HuH-7.5 (cell line): ENCODE data around the gene C4orf36.
A peak's percentile ranks its signal among the peaks of the same experiment; 100 is the strongest.
"Not testable (repeated sequence)": the region's sequence is repeated elsewhere in the genome, so short reads cannot be mapped to it uniquely, and the experiment has no call there.

Source experiments
- DNase-seq: peaks from one replicate; pipeline ENCODE4 v3.0.0; 2011; ENCODE audit warnings: low spot score

Gene C4orf36

DNA sequence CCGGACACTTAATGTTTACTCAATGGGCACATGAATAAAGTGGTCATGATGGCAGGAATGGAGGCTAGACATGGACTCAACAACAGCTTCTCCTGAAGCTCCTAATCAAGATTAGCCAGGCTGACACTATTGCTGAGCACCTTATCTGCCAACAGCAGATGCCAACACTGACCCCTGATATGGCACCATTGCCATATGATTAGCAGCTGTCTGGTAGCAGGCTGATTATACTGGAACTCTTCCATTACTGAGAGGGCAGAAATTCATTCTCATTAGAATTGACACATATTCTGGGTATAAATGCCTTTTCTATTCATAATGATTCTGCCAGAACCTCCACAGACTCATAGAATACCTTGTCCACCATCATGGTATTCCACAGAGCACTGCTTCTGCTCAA lies 24.2 kb upstream of the C4orf36 start:
- no peak for DNase-seq

DNA sequence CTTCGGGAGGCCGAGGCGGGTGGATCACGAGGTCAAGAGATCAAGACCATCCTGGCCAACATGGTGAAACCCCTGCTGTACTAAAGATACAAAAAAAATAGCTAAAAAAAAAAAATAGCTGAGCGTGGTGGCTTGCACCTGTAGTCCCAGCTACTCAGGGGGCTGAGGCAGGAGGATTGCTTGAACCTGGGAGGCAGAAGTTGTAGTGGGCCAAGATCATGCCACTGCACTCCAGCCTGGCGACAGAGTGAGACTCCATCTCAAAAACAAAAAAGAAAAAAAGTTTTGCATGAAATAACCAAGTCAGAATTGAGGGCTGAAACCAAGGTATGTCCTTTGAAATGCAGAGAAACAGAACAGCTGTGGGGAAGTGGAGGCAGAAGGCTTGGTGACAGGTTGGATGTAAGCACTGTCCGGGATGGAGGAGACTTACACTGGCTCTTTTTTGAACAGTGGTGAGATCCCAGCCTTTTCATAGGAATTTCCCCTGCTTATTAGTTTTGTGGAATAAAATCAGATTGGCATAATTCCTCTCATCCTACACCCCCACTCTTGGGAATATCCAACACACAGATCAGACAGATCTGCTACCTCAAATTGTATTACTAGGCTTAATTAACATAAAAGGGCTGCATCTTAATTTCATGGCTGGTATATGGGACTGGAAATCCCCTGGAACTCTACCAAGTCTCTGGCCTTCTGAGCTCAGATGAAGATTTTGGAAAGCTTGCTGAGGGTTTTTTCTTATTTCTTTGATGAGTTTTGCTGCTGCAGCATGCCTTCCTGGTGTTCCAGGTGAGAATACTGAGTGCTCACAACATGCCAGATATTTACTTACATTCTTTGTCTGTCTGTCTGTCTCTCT lies 18.8 kb upstream of the C4orf36 start:
- no peak for DNase-seq

DNA sequence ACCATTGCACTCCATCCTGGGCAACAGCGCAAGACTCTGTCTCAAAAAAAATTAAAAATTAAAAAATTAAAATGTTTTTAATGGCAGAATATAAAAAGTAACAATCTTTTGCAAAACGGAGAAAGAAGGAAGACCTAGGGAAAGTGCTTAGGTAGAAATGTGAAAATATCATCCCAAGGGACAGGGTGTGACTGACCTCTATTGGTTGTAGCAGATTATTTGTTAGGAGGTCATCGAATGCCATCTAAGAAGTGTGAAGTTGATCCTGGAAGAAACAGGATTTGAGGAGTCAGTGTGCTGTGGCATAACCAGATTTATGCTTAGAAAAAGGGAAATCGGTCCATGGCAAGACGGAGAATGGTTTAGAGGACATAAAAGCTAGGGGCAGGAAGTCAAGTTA lies 18.1 kb upstream of the C4orf36 start:
- DNase-seq = no peak

DNA sequence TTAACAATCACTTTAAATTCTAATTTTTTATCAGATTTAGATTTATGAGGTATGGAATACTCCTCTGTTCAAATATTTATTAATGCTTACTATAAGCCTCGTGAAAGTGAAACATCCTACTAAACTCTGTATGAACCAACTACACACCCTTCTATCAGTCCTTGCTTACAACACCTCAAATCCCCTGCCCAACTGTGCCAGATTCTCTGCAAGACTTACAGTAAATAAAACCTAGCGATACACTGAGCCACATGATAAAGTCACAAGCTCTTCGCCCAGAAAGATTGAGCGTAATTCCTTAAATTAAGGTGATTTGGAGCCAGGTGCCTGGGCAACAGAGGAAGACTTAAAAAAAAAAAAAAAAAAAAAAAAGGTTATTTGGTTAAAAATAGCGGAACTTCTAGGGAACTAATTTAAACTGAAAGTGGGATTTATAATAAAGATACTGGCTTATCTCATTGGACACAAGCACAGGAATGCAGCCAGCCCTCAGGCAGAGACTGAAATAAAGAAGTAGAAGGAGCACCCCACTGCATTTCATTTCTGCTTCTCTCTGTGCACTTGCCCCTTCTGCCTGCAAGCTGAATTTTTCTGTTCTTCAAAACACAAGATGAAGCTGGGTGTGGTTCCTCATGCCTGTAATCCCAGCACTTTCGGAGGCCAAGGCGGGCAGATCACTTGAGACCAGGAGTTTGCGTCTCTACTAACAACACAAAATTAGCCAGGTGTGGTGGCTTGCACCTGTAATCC lies 17.5 kb upstream of the C4orf36 start:
- DNase-seq = no peak

DNA sequence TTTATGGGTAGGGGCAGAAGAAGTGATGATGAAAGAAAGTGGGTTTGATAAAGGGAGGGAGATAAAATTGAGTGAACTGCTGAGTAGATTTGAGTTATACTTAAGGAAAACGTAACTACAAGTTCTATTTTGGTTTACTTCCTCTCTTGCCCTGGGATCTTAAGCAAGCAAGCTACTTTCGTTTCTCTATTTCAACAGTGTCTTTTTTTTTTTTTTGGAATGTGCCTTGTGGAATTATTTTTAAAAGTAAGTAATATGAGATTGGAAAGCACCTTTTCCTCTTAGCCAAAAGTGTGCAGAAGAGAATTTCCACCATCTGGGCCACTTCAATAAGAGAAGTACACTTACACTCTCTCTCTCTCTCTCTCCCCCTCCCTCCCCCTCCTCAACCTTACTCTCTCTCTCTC lies 16.0 kb upstream of the C4orf36 start:
- DNase-seq = no peak

DNA sequence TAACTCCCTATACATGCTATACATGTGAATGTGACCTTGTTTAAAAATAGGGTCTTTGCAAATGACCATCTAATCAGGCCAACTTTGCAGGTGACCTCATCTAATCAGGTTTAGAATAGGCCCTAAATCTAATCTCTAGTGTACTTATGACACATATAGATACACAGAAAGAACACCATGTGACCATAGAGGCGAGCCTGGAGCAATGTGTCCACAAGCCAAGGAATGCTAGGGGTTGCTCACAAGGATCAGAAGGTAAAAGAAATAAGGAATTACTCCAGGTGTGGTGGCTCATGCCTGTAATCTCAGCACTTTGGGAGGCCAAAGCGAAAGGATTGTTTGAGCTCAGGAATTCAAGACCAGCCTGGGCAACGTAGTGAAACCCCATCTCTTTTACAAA lies 9.6 kb upstream of the C4orf36 start:
- DNase-seq = no peak

DNA sequence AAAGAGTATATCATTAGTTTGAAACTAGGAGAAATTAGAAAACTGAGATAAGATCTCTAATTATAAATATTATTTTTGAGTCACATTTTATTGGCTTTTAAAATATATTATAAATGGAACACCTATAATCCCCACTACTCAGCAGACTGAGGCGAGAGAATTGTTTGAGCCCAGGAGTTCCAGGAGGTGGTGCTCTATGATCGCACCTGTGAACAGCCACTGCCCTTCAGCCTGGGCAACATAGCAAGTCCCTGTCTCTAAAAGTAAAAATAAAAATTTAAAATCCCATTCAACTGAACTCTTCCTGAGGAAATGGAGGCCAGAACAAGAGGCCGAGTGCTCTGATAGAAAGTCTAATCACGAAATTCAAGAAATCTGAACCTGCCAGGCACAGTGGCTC lies 6.3 kb upstream of the C4orf36 start:
- no peak for DNase-seq

DNA sequence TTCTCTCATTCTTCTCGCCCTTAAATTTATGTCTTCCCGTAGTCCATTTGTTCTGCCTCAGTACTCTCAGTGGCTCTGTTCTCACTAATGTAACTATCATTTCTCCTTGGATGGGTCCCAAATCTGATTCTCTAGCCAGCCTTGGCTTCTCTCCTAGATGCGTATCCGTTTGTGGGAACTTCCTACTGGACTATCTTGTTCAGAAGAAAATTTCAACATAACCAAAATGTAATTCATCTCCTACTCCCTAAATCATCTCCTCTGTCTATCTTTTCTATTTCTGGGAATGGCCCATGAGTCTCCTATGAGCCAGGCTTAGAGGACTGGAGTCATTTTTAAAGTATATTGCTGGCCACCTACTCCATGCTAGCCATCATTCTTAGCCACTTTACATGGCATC lies 4.4 kb upstream of the C4orf36 start:
- DNase-seq = no peak

DNA sequence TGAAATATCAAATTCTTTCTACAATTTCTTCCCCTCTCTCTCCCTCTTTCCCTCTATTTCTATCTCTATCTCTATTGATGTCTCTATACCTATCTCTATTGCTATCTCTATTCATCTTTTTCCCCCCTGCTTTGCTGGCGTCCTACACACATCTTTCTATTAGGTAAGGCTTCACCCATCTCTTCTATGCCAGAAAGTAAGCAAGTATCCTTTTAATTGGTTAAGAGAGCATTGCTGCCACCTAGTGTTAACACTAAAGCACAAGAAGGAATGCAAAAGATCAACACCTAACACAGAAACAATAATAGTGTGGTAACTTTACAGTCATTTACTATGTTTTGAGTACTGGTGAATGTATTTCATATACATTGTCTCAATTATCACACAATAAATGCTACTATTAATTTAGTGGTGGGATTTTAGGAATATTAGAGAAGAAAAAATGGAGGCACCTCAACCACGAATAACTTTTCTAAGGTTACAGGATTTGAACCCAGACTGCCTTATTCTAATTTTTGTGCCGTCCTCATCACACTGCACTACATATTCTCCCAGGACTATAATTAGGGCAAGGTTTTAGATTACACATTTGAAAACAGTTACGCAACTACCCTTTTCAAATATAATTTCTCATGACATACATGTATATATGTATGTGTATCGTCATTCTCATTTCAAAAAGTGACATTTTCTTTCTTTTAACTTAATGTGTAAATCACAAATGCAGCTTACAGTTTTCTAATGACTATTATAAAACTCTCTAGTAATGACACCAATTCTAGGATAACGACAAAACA lies 3.7 kb upstream of the C4orf36 start:
- DNase-seq = peak; percentile 46

DNA sequence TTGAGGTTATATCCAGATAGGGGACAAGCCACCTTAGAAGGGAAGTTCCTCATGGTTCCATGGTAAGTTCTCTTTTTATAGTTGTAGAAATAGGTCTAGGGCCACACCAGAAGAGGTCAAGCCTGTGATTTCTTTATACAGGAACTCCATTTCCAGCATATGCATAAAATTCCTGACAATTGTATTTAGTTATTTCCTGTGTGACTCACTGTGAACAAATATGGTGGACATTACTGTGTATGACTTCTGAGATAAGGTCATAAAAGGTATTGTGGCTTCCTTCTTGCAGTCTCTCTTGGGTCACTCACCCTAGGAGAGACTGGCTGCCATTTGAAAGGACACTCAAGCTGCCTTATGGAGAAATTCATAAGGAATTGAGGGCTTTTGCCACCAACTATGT lies 2.2 kb upstream of the C4orf36 start:
- DNase-seq = no peak

DNA sequence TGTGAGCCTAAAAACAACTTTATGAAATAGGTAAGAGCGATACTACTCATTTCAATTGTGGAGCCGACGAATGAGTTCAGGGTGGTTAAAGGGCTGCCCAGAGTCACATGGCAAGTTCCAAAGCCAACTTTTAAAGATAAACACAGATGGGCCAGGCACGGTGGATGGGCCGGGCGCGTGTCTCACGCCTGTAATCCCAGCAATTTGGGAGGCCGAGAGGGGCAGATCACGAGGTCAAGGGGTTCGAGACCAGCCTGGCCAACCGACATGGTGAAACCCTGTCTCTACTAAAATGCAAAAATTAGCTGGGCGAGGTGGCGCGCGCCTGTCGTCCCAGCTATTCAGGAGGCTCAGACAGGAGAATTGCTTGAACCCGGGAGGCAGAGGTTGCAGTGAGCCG lies 914 bp upstream of the C4orf36 start:
- no peak for DNase-seq

DNA sequence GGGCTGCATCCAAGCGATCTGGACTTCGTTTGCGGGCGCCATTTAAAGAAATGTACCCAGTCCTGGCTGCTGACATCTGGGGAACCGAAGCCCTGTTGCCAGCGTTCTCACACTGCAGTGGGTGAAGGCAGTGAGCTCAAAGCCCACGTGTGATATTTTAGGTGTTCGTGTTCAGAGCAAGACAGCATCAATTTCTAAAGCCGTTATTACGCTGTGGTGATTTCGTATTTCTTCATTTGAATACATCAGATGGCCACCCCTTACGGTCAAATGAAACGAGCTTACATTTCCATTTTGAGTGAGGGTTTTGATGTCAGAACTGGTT lies 376 bp upstream of the C4orf36 start:
- no peak for DNase-seq

DNA sequence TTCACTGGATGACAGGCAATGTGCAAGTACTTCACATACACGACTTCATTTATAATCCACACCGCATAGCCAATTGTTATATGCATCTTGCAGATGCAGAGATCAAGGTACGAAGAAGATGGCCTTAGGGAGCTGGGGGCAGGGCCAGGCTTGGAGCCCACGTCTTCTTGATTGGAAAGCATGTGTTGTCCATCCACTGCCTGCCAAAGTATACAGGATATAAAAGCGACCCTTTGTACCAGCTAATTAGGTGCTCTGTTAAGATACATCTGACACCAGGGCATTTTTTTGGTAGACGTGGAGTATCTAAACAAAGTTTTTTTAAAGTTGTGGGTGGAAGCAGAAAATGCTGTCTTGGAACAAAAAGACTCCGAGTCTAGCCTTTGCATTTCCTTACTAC lies 1.4 kb downstream of the C4orf36 start:
- no peak for DNase-seq

DNA sequence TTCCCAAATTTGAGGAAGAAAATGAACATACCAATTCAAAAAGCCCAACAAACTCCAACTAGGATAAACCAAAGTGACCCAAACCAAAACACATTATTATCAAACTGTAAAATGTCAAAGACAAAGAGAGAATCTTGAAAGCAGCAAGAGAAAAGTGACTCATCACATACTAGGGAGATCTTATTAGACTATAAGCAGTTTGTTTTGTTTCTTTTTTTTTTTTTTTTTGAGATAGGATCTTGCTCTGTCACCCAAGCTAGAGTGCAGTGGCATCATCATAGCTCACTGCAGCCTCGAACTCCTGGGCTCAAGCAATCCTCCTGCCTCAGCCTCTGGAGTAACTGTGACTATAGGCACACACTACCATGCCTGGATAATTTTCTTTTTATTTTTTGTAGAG lies 12.6 kb downstream of the C4orf36 start:
- DNase-seq = no peak

DNA sequence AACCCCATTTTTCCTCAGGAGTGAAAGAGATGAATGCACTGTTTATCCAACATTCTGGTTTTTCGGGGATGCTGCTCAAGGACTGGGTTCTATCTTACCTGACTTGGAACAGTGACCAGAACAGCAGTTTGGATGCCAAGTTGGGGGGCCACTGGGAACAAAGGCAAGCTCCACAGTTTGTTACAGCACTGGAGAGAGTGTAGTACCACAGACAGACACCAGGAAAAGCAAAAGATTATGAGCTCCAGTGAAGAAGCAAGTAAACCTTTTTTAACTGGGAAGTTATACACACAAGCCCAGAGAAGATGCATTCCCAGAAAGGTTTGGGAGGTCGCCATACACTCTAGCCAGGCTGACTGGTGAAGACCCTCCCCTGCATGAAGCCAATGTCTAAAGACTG lies 13.6 kb downstream of the C4orf36 start:
- DNase-seq = no peak

DNA sequence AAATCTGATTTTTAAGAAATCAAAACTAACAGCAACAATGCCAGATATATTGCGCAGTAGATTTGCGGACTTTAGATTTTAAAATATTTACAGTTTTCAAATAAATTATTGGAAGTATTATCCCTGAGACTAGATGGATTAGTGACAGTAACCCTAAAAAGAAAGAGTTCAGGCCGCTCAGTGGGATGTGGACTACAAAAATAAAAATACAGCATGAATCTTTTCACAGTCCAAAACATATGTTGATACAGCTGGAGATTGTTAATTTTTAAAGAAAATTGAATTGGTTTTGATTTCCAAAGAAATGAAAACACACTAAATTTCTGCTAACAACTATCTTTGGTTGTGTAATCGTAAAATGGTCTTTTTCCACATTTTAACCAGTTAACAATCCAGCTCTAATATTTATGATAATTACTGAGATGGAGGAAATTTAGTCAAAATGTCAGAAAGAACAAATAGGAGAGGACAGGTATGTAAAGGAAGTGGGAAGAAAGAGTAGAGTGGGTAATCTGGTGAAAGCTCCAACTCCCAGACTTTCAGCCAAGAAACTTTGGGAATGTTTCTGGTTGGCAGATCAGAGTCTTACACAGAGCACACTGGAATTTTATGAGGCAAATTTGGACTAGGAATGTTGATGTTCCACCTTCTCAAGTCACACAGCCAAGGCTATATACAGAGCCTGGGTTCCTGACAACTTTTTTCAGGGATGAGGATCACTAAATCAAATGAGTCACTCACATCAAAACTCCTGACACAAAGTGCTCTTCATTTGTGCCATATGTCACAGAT lies 15.1 kb downstream of the C4orf36 start:
- DNase-seq = no peak

DNA sequence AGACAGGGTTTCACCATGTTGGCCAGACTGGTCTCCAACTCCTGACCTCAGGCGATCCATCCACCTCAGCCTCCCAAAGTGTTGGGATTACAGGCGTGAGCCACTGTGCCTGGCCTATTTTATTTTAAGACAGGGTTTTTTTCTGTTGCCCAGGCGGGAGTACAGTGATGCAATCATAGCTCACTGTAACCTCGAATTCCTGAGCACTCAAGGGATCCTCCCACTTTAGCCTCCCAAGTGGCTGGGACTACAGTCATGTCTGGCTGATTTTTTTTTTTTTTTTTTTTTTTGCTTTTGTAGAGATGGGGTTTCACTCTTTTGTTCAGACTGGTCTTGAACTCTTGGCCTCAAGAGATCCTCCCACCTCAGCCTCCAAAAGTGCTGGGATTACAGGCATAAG lies 16.8 kb downstream of the C4orf36 start:
- DNase-seq = not testable (repeated sequence)

DNA sequence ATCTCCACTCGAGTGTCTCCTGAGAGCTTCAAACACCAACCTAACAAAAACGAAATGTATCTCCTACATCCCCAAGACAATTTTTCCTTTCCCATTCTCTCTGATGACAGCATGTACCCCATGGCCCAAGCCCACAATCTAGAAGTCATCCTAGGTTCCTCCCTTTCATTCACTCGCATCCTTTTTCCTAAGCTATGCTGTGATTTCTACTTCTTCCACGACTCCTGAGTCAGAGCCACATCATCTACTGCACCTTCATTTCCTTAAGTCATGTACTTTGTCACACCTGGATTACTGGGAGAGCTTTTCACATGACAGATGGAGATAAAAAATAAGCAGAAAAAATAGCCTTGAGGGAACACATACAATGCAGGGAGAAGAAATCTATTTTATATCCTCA lies 20.1 kb downstream of the C4orf36 start:
- no peak for DNase-seq

DNA sequence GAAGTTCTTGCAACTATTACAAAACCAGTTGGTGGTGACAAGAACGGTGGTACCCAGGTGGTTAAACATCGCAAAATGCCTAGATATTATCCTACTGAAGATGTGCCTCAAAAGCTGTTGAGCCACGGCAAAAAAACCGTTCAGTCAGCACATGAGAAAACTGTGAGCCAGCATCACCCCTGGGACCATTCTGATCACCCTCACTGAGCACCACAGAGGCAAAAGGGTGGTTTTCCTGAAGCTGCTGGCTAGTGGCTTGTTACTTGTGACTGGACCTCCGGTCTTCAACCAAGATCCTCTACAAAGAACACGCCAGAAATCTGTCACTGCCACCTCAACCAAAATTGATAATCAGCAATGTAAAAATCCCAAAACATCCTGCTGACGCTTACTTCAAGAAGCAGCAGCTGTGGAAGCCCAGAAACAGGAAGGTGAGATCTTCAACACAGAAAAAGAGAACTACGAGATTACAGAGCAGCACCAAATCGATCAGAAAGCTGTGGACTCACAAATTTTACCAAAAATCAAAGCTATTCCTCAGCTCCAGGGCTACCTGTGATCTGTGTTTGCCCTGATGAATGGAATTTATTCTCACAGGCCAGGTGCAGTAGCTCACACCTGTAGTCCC lies 21.7 kb downstream of the C4orf36 start:
- no peak for DNase-seq

DNA sequence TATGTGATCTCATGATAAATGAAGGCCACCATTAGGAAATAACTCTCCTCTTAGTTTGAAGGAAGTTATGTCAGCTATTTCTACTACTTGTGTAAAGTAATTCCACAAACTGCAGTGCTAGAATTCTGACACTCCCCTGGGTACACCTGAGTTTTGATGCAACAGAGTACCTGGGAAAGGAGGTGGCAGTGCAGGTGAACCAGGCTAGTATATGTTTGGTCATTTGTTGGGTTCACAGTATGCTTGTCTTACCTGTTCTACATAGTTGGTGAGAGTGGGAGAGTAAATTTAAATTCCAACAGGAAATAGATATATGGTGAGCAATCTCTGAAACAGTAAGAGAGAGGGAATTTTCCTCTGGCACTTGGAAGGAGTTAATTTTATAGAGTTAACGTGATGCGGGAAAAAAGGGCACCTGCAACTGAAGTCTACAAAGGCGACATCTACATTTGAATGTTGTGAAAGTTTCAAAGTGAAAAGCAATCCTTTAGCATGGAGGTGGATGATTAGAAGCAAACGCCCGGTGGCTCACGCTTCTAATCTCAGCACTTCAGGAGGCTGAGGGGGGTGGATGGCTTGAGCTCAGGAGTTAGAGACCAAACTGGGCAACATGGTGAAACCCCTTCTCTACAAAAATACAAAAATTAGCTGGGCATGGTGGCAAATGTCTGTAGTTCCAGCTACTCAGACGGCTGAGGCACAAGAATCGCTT lies 34.7 kb downstream of the C4orf36 start:
- no peak for DNase-seq

DNA sequence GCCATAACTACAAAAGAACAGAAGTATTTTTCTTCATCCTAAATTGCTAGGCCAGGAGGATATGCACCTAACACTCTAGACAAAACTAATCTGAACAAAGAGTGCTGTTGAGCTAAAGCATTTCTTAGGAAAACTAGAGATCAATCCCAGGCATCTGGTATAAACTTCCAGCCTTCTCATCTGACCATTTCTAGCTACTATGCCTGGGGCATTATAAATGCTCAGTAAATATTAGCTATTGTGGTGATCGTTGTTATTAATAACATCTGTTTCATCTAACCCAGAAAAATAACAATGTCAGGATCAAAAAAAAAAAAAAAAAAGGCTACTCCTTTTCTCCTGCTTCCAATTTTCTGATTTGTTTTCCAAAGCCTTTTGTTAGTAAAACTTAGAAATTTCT lies 35.3 kb downstream of the C4orf36 start:
- no peak for DNase-seq
